Astrocyte (in vitro differentiated cells and primary cell): Measurements from ENCODE around the gene NOVA1. TPM values are rescaled to one million over a fixed set of nuclear protein-coding genes. Genes with fewer than 3 reads are reported as not detected.

Experiments used
- DNase-seq: peaks from one replicate; pipeline ENCODE4 v3.0.0-alpha.2; 2010; ENCODE audit warnings: low read depth
- FAIRE-seq: peaks from 2 replicates; lab custom pipeline; 2011; peaks lifted over from hg19 to GRCh38; lab: Jason Lieb, UNC
- H2AFZ ChIP-seq: 2 replicates; pipeline ENCODE4 v1.6.0; 2012; ENCODE audit warnings: low read depth, low read length, inconsistent platforms
- H3K27ac ChIP-seq: 2 replicates; pipeline ENCODE4 v1.5.1; 2011; ENCODE audit warnings: low read depth, low read length, inconsistent platforms
- H3K27me3 ChIP-seq: 2 replicates; pipeline ENCODE4 v1.6.0; 2011; ENCODE audit warnings: low read length, inconsistent platforms; ENCODE audit not compliant: insufficient read depth
- H3K36me3 ChIP-seq: 2 replicates; pipeline ENCODE4 v1.5.1; 2011; ENCODE audit warnings: low read length, inconsistent platforms; ENCODE audit not compliant: insufficient read depth
- H3K4me1 ChIP-seq: 2 replicates; pipeline ENCODE4 v1.5.1; 2011; ENCODE audit warnings: low read length, inconsistent platforms; ENCODE audit not compliant: insufficient read depth
- H3K4me2 ChIP-seq: 2 replicates; pipeline ENCODE4 v1.6.0; 2012; ENCODE audit warnings: low read length, inconsistent platforms
- H3K4me3 ChIP-seq: 2 replicates; pipeline ENCODE4 v1.5.1; 2011; ENCODE audit warnings: low read depth, mild to moderate bottlenecking, low read length, inconsistent platforms; ENCODE audit not compliant: insufficient read depth
- H3K79me2 ChIP-seq: 2 replicates; pipeline ENCODE4 v1.6.0; 2012; ENCODE audit warnings: mild to moderate bottlenecking, low read length, inconsistent platforms; ENCODE audit not compliant: insufficient read depth
- H3K9ac ChIP-seq: 2 replicates; pipeline ENCODE4 v1.6.0; 2012; ENCODE audit warnings: mild to moderate bottlenecking, low read length, inconsistent platforms
- H3K9me3 ChIP-seq: 2 replicates; pipeline ENCODE4 v1.5.1; 2012; ENCODE audit warnings: low read depth, mild to moderate bottlenecking, low read length, inconsistent platforms; ENCODE audit not compliant: insufficient read depth
- H4K20me1 ChIP-seq: 2 replicates; pipeline ENCODE4 v1.6.0; 2012; ENCODE audit warnings: low read length, inconsistent platforms; ENCODE audit not compliant: insufficient read depth
- H3K27ac Mint-ChIP-seq: one replicate; pipeline ENCODE4 v1.8.0; 2021; ENCODE audit warnings: mild to moderate bottlenecking, mixed read lengths; ENCODE audit not compliant: unreplicated experiment
- H3K27me3 Mint-ChIP-seq: one replicate; pipeline ENCODE4 v1.8.0; 2021; ENCODE audit warnings: low read depth, mixed read lengths; ENCODE audit not compliant: unreplicated experiment
- H3K36me3 Mint-ChIP-seq: one replicate; pipeline ENCODE4 v1.8.0; 2021; ENCODE audit warnings: low read depth, mixed read lengths; ENCODE audit not compliant: unreplicated experiment
- H3K4me1 Mint-ChIP-seq: one replicate; pipeline ENCODE4 v1.8.0; 2021; ENCODE audit warnings: low read depth, mixed read lengths; ENCODE audit not compliant: unreplicated experiment
- H3K4me3 Mint-ChIP-seq: one replicate; pipeline ENCODE4 v1.8.0; 2021; ENCODE audit warnings: mild to moderate bottlenecking, moderate library complexity, mixed read lengths; ENCODE audit not compliant: unreplicated experiment
- H3K9me3 Mint-ChIP-seq: one replicate; pipeline ENCODE4 v1.8.0; 2021; ENCODE audit warnings: mild to moderate bottlenecking, mixed read lengths; ENCODE audit not compliant: unreplicated experiment
- EZH2 ChIP-seq: IDR thresholded peaks from 2 replicates; pipeline ENCODE4 v1.6.1; 2012; ENCODE audit warnings: mild to moderate bottlenecking, low read length, inconsistent platforms; ENCODE audit not compliant: insufficient read depth
- total RNA-seq: library from RNA; stranded (reverse); gene quantifications from 2 replicates; pipeline ENCODE4 v1.2.1, GENCODE V29; 2021
- TF ChIP-seq, protein P1 (sequence below): IDR thresholded peaks from 2 replicates; pipeline ENCODE4 v1.5.1; 2011; ENCODE audit warnings: low read depth, mild to moderate bottlenecking, inconsistent platforms, low read length, moderate library complexity; ENCODE audit not compliant: insufficient read depth

Gene NOVA1
- total RNA-seq, 1 donor from 2014 or later, result 8.9 TPM

- Histone ChIP-seq H3K4me3 (no peak overlapping the region), H3K9ac (no peak overlapping the region), H3K27ac (no peak overlapping the region), H2AFZ (no peak overlapping the region), H3K4me2 (no peak overlapping the region), H3K36me3 (no peaks in the 10 kb centered on the region), H3K9me3 (no peaks in the 10 kb centered on the region), H4K20me1 (no peaks in the 10 kb centered on the region), H3K79me2 (no peaks in the 10 kb centered on the region), H3K4me1 (no peaks in the 10 kb centered on the region), H3K27me3 (no peaks in the 10 kb centered on the region)
- H3K4me3 Mint-ChIP-seq, result no peak overlapping the region
- H3K27ac Mint-ChIP-seq, result no peak overlapping the region
- no peak for FAIRE-seq
- H3K4me1 Mint-ChIP-seq, result no peaks in the 10 kb centered on the region
- no peak for DNase-seq
- no peaks in the 10 kb centered on the region for H3K9me3 Mint-ChIP-seq
- TF ChIP-seq EZH2, result no peak
- TF ChIP-seq, protein P1, sequence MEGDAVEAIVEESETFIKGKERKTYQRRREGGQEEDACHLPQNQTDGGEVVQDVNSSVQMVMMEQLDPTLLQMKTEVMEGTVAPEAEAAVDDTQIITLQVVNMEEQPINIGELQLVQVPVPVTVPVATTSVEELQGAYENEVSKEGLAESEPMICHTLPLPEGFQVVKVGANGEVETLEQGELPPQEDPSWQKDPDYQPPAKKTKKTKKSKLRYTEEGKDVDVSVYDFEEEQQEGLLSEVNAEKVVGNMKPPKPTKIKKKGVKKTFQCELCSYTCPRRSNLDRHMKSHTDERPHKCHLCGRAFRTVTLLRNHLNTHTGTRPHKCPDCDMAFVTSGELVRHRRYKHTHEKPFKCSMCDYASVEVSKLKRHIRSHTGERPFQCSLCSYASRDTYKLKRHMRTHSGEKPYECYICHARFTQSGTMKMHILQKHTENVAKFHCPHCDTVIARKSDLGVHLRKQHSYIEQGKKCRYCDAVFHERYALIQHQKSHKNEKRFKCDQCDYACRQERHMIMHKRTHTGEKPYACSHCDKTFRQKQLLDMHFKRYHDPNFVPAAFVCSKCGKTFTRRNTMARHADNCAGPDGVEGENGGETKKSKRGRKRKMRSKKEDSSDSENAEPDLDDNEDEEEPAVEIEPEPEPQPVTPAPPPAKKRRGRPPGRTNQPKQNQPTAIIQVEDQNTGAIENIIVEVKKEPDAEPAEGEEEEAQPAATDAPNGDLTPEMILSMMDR, result no peak
- H3K36me3 Mint-ChIP-seq, result no peaks in the 10 kb centered on the region
- H3K27me3 Mint-ChIP-seq, result peaks cover 3% of the 10 kb centered on the region
Measured at GRCh38 chr14:26401179-26401968, 196.5 kb downstream of the NOVA1 start.

GRCh38 chr14:26400373-26400772, 197.5 kb downstream of the NOVA1 start:
- Histone ChIP-seq H3K36me3 (no peaks in the 10 kb centered on the region), H3K27me3 (no peaks in the 10 kb centered on the region), H2AFZ (no peak overlapping the region), H4K20me1 (no peaks in the 10 kb centered on the region), H3K79me2 (no peaks in the 10 kb centered on the region), H3K4me1 (no peaks in the 10 kb centered on the region), H3K4me2 (no peak overlapping the region), H3K4me3 (no peak overlapping the region), H3K9ac (no peak overlapping the region), H3K27ac (no peak overlapping the region), H3K9me3 (no peaks in the 10 kb centered on the region)
- Mint-ChIP-seq H3K27me3 (peaks cover 3% of the 10 kb centered on the region), H3K9me3 (no peaks in the 10 kb centered on the region), H3K27ac (no peak overlapping the region), H3K36me3 (no peaks in the 10 kb centered on the region), H3K4me3 (no peak overlapping the region), H3K4me1 (no peaks in the 10 kb centered on the region)
- DNase-seq (no peak), FAIRE-seq (no peak)
- TF ChIP-seq, protein P1, result no peak
- no peak for TF ChIP-seq EZH2

DNA sequence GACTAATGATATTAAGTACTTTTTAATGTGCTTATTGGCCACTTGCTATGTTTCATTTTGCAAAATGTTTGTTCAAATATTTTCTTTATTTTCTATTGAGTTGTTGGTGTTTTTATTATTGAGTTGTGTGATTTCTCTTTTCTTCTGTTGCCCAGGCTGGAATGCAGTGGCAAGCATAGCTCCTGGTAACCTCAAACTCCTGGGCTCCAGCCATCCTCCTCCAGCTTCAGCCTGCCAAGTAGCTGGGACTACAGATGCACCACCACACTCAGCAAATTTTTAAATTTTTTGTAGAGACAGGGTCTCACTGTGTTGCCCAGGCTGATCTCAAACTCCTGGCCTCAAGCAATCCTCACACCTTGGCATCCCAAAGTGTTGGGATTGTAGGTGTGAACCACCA, 199.2 kb downstream of the NOVA1 start:
- Mint-ChIP-seq H3K27ac (no peak overlapping the region), H3K4me3 (no peak overlapping the region), H3K27me3 (peaks cover 3% of the 10 kb centered on the region), H3K9me3 (no peaks in the 10 kb centered on the region), H3K4me1 (peaks cover 8% of the 10 kb centered on the region), H3K36me3 (no peaks in the 10 kb centered on the region)
- FAIRE-seq (no peak), DNase-seq (no peak)
- Histone ChIP-seq H3K9me3 (no peaks in the 10 kb centered on the region), H3K79me2 (no peaks in the 10 kb centered on the region), H2AFZ (no peak overlapping the region), H3K36me3 (no peaks in the 10 kb centered on the region), H4K20me1 (no peaks in the 10 kb centered on the region), H3K27me3 (no peaks in the 10 kb centered on the region), H3K9ac (no peak overlapping the region), H3K4me1 (no peaks in the 10 kb centered on the region), H3K4me3 (no peak overlapping the region), H3K27ac (no peak overlapping the region), H3K4me2 (no peak overlapping the region)
- TF ChIP-seq, protein P1, result no peak
- no peak for TF ChIP-seq EZH2
